ENCODE results near the gene LILRA1.
"Not testable (repeated sequence)": the region's sequence is repeated elsewhere in the genome, so short reads cannot be mapped to it uniquely, and the experiment has no call there.

Gene LILRA1

GRCh38 chr19:54593445-54593844 lies at the start of gene LILRA1:
Gene LILRA1, plus strand, starts transcription at chr19:54593632. Its CDS starts 613 bp downstream, at chr19:54594245.
- not testable (repeated sequence) for DNase-seq

DNA sequence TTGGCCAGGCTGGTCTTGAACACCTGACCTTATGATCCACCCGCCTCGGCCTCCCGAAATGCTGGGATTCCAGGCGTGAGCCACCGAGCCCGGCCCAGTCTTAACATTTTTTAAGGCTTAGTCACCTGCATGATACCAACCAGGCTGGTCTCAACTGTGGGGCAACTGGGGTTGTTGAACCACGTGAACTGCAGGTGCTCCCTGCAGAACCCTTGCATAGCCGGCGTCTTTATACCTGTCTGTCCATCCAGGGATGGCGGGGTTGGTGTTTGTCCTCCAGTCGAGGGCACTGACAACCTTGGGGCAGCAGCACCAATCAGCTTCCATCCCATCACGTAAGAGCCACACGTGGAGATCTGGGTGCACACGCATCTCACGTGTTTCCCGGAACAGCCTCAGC lies 44.6 kb upstream of the LILRA1 start:
- no peak for DNase-seq

DNA sequence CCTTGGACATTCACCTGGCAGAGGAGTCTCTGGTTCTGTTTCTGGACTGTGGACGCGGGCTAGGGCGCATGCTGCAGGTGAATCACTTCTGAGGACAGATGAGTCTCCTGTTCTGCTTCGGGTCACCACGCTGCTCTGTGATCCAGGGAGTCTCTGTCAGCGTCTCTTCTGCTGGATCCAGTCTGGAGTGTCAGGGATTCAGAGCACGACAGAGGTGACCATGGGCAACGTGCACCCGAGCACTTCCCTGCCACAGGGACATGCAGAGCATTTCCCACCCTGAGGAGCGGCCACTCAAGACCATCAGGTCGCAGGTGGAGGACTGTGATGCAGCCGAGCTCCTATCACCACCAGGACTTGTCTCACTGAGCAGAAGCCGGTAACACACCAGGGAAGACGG lies 44.2 kb upstream of the LILRA1 start:
- DNase-seq = no peak

DNA sequence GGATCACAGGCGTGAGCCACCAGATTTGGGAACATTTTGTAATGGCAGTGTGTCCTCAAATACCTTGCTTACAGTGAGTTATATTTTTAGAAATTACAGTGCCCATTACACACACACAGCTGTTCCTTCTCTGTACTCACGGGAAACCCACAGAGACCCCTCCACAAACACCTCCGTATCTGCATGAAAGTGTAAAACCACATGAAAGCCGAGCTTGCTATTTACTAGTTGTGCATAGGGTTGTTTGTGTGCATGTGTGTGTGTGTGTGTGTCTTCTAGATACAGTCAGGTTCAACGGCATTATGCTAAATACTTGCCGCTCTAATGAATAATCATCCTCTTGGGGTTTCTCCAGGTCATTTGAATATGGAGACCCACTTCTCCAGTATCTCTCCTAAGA lies 42.1 kb upstream of the LILRA1 start:
- DNase-seq = no peak

DNA sequence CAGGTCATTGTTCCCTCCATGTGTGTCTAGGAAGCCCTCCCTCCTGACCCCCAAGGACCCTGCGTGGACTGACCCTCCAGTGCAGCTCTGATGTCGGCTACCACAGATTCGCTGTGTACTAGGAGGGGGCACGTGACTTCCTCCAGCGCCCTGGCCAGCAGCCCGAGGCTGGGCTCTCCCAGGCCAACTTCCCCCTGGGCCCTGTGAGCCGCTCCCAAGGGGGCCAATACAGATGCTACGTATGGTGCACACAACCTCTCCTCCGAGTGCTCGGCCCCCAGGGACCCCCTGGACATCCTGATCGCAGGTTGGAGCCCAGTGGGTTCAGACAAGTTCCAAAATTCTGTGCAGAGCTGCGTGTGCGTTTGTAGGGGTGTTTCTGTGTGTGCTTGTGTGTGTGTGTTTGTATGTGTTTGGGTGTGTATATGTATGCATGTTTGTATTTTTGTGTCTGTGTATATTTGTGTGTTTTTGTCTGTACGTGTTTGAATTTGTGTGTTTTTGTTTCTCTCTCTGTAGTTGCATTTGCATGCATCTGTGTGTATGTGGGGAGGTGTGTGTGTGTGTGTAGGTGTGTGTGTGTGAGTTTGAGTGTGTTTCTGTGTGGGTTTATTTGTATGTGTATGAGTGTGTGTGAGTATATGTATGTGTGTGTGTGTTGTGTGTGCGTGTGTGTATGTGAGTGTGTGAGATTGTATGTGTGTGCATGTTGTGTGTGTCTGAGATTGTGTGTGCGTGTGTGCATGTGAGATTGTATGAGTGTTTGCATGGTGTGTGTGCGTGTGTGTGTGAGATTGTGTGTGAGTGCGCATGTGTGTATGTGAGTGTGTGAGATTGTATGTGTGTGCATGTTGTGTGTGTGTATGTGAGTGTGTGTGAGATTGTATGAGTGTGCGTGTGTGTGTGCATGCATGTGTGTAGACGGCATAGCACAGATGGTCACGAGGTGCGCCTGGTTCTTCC lies 41.2 kb upstream of the LILRA1 start:
- DNase-seq = no peak

GRCh38 chr19:54552913-54553310 lies 40.5 kb upstream of the LILRA1 start:
- DNase-seq = no peak

- DNase-seq = no peak
Observed at GRCh38 chr19:54554006-54554405, 39.4 kb upstream of the LILRA1 start.

DNA sequence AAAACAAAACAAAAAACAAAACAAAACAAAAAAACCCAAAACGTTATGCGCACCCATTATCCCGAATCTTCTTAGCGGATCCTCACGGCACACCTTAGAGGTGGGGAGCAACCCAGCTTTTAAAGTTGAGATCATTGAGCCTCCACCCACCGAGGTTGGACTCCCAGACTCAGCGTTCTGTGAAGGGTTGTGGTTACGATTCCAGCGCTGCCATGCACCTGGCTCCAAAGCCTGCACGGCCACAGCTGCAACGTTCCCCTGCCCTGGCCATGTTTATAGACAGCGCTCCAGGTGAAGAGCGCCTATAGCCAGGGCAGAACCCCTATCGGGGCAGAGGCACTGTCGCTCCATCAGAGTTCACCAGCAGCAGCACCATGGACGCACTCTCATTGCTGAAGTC lies 38.5 kb upstream of the LILRA1 start:
- DNase-seq = no peak

DNA sequence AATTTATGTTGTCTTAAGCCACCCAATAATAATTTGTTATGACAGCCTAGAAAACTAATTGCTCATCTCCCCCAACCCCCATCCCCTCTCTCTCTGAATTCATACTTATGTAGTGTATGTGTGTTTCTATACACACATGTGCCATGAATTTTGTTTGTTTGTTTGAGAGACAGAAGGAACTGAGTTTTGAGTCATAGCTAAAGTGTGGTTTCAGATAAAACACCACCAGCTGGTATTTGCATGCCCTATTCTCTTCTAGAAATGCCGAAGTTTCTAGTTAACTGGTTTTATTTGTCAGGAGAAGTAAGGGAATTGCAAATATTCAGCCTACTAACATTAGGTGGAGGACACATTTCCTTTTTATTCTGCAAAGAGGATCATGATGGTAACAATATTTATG lies 37.2 kb upstream of the LILRA1 start:
- no peak for DNase-seq

GRCh38 chr19:54558339-54558738 lies 35.1 kb upstream of the LILRA1 start:
- no peak for DNase-seq

DNA sequence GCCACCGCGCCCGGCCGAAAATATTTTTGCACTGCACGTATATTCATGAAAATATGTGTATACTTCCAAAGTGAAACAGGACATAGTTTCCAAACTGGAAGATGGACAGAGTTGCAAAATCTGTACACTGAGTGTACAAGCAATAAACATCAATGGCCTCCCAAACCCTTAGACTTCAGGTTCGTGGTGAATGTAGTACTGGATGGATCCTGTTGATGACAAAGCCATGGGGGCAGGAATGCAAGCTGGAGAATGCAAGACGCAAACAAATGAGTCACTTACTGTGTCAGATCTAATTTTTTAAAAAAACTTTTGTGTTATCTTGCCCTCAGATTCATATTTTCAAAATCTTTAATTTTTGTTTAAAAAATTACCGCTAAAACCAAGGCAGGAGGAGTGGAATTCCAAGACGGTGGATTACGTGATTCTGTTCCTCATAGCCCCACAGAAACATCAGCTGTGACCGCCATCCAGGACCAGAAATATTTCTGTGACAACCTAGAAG lies 32.5 kb upstream of the LILRA1 start:
- DNase-seq = no peak

DNA sequence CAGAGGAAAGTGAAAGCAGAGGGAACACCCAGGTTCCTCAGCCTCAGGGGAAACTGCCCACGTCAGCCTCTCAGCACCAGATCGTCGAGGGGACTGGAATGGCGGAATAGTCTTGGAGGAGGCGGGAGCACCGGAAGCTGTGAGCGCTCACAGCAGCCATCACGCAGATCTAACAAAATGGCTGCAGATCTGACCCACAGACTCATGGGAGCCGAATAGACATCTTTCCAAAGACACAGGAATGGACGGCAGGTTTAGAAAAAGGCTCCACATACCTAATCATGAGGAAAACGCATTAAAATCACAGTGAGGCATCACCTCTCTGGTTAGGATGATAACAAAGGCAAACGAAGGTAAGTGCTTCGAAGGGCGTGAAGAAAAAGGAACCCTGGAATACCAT lies 31.6 kb upstream of the LILRA1 start:
- no peak for DNase-seq

GRCh38 chr19:54563206-54563605 lies 30.2 kb upstream of the LILRA1 start:
- DNase-seq = not testable (repeated sequence)

- DNase-seq = no peak
Observed at GRCh38 chr19:54570316-54570715, 23.1 kb upstream of the LILRA1 start.

- DNase-seq = not testable (repeated sequence)
Observed at GRCh38 chr19:54571715-54572615, 21.5 kb upstream of the LILRA1 start.

DNA sequence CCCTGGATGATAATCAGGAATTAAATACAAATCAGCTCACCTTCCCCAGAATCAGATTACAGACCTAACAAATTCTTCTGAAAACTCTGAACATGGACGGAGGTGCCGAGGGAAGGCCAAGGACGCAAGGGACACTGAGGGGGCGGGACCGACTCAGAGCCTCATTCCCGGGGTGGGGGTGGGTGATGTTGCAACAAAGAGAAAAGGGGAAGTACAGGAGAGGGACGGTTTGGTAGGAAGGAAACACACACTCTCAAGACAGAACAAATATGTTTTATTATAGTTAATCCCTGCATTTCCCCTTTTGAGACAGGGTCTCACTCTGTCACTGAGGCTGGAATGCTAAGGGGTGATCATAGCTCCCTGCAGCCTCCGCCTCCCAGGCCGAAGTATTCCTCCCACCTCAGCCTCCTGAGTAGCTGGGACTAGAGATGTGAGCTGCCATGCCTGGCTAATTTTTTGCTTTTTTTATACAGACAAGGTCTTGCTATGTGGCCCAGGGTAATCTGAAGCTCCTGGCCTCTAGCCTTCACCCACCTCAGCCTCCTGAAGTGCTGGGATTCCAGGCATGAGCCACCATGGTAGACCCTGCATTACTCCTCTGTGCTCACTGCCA lies 20.6 kb upstream of the LILRA1 start:
- DNase-seq = no peak

- DNase-seq = no peak
Observed at GRCh38 chr19:54573330-54573872, 20.0 kb upstream of the LILRA1 start, which contains the start of gene LILRA2. Gene LILRA2, plus strand, starts transcription at chr19:54573790. Its CDS starts 89 bp downstream, at chr19:54573879.

DNA sequence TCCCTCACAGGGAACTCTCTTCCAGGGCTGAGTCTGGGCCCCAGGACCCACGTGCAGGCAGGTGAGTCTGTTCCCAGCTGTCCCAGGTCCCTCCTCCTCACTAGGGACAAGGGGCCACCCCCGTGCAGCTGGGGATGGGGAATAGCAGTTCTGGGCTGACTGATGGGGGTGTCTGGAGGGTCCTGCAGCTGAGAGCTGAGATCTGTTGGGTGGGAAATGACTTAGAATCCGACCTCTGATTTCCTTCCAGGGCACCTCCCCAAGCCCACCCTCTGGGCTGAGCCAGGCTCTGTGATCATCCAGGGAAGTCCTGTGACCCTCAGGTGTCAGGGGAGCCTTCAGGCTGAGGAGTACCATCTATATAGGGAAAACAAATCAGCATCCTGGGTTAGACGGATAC lies 19.4 kb upstream of the LILRA1 start:
- no peak for DNase-seq

- DNase-seq = no peak
Observed at GRCh38 chr19:54574527-54575056, 18.8 kb upstream of the LILRA1 start.

GRCh38 chr19:54575205-54575604 lies 18.2 kb upstream of the LILRA1 start:
- DNase-seq = not testable (repeated sequence)

DNA sequence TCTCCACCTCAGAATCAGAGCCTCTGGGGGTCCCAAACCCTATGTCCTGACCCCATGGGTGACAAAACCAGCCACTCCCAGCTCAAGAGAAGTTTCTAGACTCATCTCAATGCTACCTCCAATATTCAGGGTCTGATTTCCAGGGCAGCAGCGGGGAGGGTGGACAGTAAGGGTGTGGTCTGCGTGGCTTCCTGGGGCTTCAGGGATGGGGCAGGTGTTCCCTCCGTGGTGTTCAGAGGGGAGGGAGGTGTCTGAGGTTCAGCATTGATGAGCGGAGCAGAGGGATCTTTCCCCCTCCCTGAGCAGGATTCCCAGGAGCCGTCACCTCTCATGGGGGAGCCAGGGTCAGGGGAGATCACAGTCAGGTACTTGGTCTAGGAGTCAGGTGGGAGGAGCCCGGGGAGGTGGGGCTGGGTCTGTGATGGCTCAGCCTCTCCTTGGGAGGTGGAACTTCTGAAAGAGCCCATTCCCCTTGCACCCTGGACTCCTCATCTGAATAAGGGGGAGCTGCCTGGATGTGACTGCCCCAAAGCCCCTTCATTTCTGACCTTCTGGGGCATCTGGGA lies 16.9 kb upstream of the LILRA1 start:
- no peak for DNase-seq

- DNase-seq = no peak
Observed at GRCh38 chr19:54577334-54577733, 16.1 kb upstream of the LILRA1 start.

All from stimulated activated naive CD4-positive, alpha-beta T cell (primary cell).